WTC11 (cell line): Measurements from ENCODE around the gene DDT. TPM values are rescaled to one million over a fixed set of nuclear protein-coding genes. Genes with fewer than 3 reads are reported as not detected.

ENCODE experiments used
- ATAC-seq: fragments of 200-7000 bp; cut with Tn5 transposase; 2 replicates; pipeline ENCODE4 v1.10.0; 2021; ENCODE audit warnings: mild to moderate bottlenecking, moderate library complexity
- CTCF ChIA-PET: fragments of 300-600 bp; sonication (Branson Sonifier 250); formaldehyde crosslinking; loops from one replicate; lab custom pipeline; 2021; ENCODE audit warnings: antibody characterized with exemption; lab: Charles Lee
- POLR2A ChIA-PET: fragments of 350-600 bp; sonication (Branson Sonifier 250); formaldehyde crosslinking; loops from one replicate; lab custom pipeline; 2021; ENCODE audit warnings: antibody characterized with exemption; lab: Charles Lee
- DNase-seq: peaks from one replicate; pipeline ENCODE4 v3.0.0; 2021; ENCODE audit warnings: low spot score
- H3K27ac Mint-ChIP-seq: 2 replicates; pipeline ENCODE4 v1.8.0; 2021; ENCODE audit warnings: mixed read lengths
- H3K27me3 Mint-ChIP-seq: 2 replicates; pipeline ENCODE4 v1.8.0; 2021; ENCODE audit warnings: low read depth, mild to moderate bottlenecking, moderate library complexity, mixed read lengths
- H3K36me3 Mint-ChIP-seq: 2 replicates; pipeline ENCODE4 v1.8.0; 2021; ENCODE audit warnings: mixed read lengths
- H3K4me1 Mint-ChIP-seq: 2 replicates; pipeline ENCODE4 v1.8.0; 2022; ENCODE audit warnings: mixed read lengths
- H3K4me3 Mint-ChIP-seq: 2 replicates; pipeline ENCODE4 v1.8.0; 2021; ENCODE audit warnings: mild to moderate bottlenecking, moderate library complexity, mixed read lengths
- H3K9me3 Mint-ChIP-seq: 2 replicates; pipeline ENCODE4 v1.8.0; 2021; ENCODE audit warnings: mixed read lengths
- CBFB ChIP-seq: sonication (generic); formaldehyde crosslinking; IDR thresholded peaks from 2 replicates; pipeline ENCODE4 v1.8.1; 2022; ENCODE audit warnings: mild to moderate bottlenecking, low read depth, missing genetic modification reagents
- EMX1 ChIP-seq: fragments of 250-450 bp; sonication (Bioruptor Pico); IDR thresholded peaks from 2 replicates; pipeline ENCODE4 v1.8.0; 2021; ENCODE audit warnings: mild to moderate bottlenecking
- ERG ChIP-seq: fragments of 250-450 bp; sonication (Bioruptor Pico); IDR thresholded peaks from 2 replicates; pipeline ENCODE4 v1.8.0; 2021; ENCODE audit warnings: mild to moderate bottlenecking
- FOXP1 ChIP-seq: sonication (generic); formaldehyde crosslinking; IDR thresholded peaks from 2 replicates; pipeline ENCODE4 v1.8.0; 2022; ENCODE audit warnings: missing genetic modification reagents, mild to moderate bottlenecking, moderate library complexity, borderline replicate concordance
- JAZF1 ChIP-seq: fragments of 250-450 bp; sonication (Bioruptor Pico); IDR thresholded peaks from 2 replicates; pipeline ENCODE4 v1.9.0; 2021; ENCODE audit warnings: moderate library complexity, mild to moderate bottlenecking, inconsistent platforms
- JUN ChIP-seq: sonication (generic); formaldehyde crosslinking; IDR thresholded peaks from 2 replicates; pipeline ENCODE4 v1.8.0; 2023; ENCODE audit warnings: mild to moderate bottlenecking, missing genetic modification reagents
- KAT7 ChIP-seq: sonication (generic); formaldehyde crosslinking; IDR thresholded peaks from 2 replicates; pipeline ENCODE4 v1.8.1; 2023; ENCODE audit warnings: missing genetic modification reagents, mild to moderate bottlenecking, borderline replicate concordance
- MXD4 ChIP-seq: fragments of 250-450 bp; sonication (Bioruptor Pico); IDR thresholded peaks from 2 replicates; pipeline ENCODE4 v1.8.0; 2021; ENCODE audit warnings: mild to moderate bottlenecking, moderate library complexity, borderline replicate concordance
- MYBL2 ChIP-seq: sonication (generic); formaldehyde crosslinking; IDR thresholded peaks from 2 replicates; pipeline ENCODE4 v1.8.1; 2023; ENCODE audit warnings: mild to moderate bottlenecking, moderate library complexity, missing genetic modification reagents
- NFE2L1 ChIP-seq: sonication (generic); formaldehyde crosslinking; IDR thresholded peaks from 2 replicates; pipeline ENCODE4 v1.8.1; 2023; ENCODE audit warnings: missing genetic modification reagents
- NR1H2 ChIP-seq: sonication (generic); formaldehyde crosslinking; IDR thresholded peaks from 2 replicates; pipeline ENCODE4 v1.9.0; 2021; ENCODE audit warnings: mild to moderate bottlenecking, moderate library complexity, missing genetic modification reagents
- SP1 ChIP-seq: sonication (generic); formaldehyde crosslinking; conservative IDR thresholded peaks from 2 replicates; pipeline ENCODE4 v1.8.1; 2022; ENCODE audit warnings: missing genetic modification reagents
- TEAD1 ChIP-seq: sonication (generic); formaldehyde crosslinking; IDR thresholded peaks from 2 replicates; pipeline ENCODE4 v1.8.0; 2022; ENCODE audit warnings: mild to moderate bottlenecking, missing genetic modification reagents
- ZBTB21 ChIP-seq: sonication (generic); formaldehyde crosslinking; IDR thresholded peaks from 2 replicates; pipeline ENCODE4 v1.8.1; 2023; ENCODE audit warnings: mild to moderate bottlenecking, missing genetic modification reagents, borderline replicate concordance
- ZNF138 ChIP-seq: sonication (generic); formaldehyde crosslinking; conservative IDR thresholded peaks from 2 replicates; pipeline ENCODE4 v1.8.1; 2022; ENCODE audit warnings: mild to moderate bottlenecking, moderate library complexity, missing genetic modification reagents
- ZNF263 ChIP-seq: sonication (generic); formaldehyde crosslinking; IDR thresholded peaks from 2 replicates; pipeline ENCODE4 v1.8.1; 2022; ENCODE audit warnings: low read depth, mild to moderate bottlenecking, moderate library complexity, missing genetic modification reagents
- ZNF317 ChIP-seq: sonication (generic); formaldehyde crosslinking; IDR thresholded peaks from 2 replicates; pipeline ENCODE4 v1.8.1; 2023; ENCODE audit warnings: low read depth, mild to moderate bottlenecking, moderate library complexity, missing genetic modification reagents, borderline replicate concordance
- ZNF671 ChIP-seq: fragments of 250-450 bp; sonication (Bioruptor Pico); IDR thresholded peaks from 2 replicates; pipeline ENCODE4 v1.8.0; 2021; ENCODE audit warnings: mild to moderate bottlenecking
- total RNA-seq: library from RNA; stranded (reverse); gene quantifications from 3 replicates; pipeline ENCODE4 v1.2.3, GENCODE V29; 2021
- TF ChIP-seq, protein P1 (sequence below): fragments of 250-450 bp; sonication (Bioruptor Pico); IDR thresholded peaks from 2 replicates; pipeline ENCODE4 v1.9.0; 2021; ENCODE audit warnings: mild to moderate bottlenecking, borderline replicate concordance
- TF ChIP-seq, protein P2 (sequence below): sonication (generic); formaldehyde crosslinking; conservative IDR thresholded peaks from 2 replicates; pipeline ENCODE4 v1.8.1; 2022; ENCODE audit warnings: mild to moderate bottlenecking, missing genetic modification reagents
- TF ChIP-seq, protein P3 (sequence below): sonication (generic); formaldehyde crosslinking; IDR thresholded peaks from 2 replicates; pipeline ENCODE4 v1.8.0; 2022; ENCODE audit warnings: mild to moderate bottlenecking, missing genetic modification reagents
- TF ChIP-seq, protein P4 (sequence below): sonication (generic); formaldehyde crosslinking; IDR thresholded peaks from 2 replicates; pipeline ENCODE4 v1.8.0; 2023; ENCODE audit warnings: missing genetic modification reagents
- TF ChIP-seq, protein P5 (sequence below): sonication (generic); formaldehyde crosslinking; IDR thresholded peaks from 2 replicates; pipeline ENCODE4 v1.8.1; 2023; ENCODE audit warnings: mild to moderate bottlenecking, missing genetic modification reagents
- TF ChIP-seq, protein P6 (sequence below): fragments of 250-450 bp; sonication (Bioruptor Pico); IDR thresholded peaks from 2 replicates; pipeline ENCODE4 v1.9.0; 2021; ENCODE audit warnings: mild to moderate bottlenecking
- TF ChIP-seq, protein P7 (sequence below): sonication (generic); formaldehyde crosslinking; IDR thresholded peaks from 2 replicates; pipeline ENCODE4 v1.8.0; 2022; ENCODE audit warnings: mild to moderate bottlenecking, missing genetic modification reagents

DDT gene
- total RNA-seq, 1 experiment from 2014 or later: 238 TPM

DNA sequence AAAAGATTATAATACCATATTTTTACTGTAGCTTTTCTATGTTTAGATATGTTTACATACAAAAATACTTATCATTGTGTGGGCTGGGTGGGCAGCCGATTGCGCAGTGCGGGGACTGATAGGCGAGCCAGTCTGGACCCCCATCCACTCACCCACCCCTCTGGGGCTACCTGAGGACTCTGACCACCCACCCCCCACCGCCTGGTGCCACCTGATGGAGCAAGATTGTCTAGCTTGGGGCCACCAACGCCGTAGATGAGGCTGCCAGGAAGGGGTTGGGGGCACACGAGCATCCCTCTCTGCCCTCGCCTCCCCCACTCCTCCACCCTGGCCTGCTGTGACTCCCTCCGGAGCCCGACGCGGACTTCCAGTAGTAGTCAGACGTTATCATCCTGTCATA lies 47.7 kb downstream of the DDT start:
- H3K27me3 Mint-ChIP-seq: peaks cover 29% of the 10 kb centered on the region
- no peaks in the 10 kb centered on the region for H3K4me1 Mint-ChIP-seq
- H3K36me3 Mint-ChIP-seq: peaks cover 26% of the 10 kb centered on the region
- peaks cover 40% of the 10 kb centered on the region for H3K9me3 Mint-ChIP-seq
- CTCF ChIA-PET: interaction anchor here (1.7 kb wide), 1 partner anchor 38 kb away, joined by 5 read pairs; no protein-coding TSS in a partner anchor
- no peak for TF ChIP-seq JAZF1 (CRISPR knock-in tag)
- no peak for TF ChIP-seq ZNF671 (CRISPR knock-in tag)
- TF ChIP-seq ZNF138 (CRISPR knock-in tag): no peak
- TF ChIP-seq, protein P1, sequence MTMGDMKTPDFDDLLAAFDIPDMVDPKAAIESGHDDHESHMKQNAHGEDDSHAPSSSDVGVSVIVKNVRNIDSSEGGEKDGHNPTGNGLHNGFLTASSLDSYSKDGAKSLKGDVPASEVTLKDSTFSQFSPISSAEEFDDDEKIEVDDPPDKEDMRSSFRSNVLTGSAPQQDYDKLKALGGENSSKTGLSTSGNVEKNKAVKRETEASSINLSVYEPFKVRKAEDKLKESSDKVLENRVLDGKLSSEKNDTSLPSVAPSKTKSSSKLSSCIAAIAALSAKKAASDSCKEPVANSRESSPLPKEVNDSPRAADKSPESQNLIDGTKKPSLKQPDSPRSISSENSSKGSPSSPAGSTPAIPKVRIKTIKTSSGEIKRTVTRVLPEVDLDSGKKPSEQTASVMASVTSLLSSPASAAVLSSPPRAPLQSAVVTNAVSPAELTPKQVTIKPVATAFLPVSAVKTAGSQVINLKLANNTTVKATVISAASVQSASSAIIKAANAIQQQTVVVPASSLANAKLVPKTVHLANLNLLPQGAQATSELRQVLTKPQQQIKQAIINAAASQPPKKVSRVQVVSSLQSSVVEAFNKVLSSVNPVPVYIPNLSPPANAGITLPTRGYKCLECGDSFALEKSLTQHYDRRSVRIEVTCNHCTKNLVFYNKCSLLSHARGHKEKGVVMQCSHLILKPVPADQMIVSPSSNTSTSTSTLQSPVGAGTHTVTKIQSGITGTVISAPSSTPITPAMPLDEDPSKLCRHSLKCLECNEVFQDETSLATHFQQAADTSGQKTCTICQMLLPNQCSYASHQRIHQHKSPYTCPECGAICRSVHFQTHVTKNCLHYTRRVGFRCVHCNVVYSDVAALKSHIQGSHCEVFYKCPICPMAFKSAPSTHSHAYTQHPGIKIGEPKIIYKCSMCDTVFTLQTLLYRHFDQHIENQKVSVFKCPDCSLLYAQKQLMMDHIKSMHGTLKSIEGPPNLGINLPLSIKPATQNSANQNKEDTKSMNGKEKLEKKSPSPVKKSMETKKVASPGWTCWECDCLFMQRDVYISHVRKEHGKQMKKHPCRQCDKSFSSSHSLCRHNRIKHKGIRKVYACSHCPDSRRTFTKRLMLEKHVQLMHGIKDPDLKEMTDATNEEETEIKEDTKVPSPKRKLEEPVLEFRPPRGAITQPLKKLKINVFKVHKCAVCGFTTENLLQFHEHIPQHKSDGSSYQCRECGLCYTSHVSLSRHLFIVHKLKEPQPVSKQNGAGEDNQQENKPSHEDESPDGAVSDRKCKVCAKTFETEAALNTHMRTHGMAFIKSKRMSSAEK (CRISPR knock-in tag): no peak
- no peak for TF ChIP-seq ZNF263 (CRISPR knock-in tag)
- TF ChIP-seq TEAD1: no peak
- no peak for TF ChIP-seq JUN
- no peak for TF ChIP-seq ERG (CRISPR knock-in tag)
- TF ChIP-seq, protein P2, sequence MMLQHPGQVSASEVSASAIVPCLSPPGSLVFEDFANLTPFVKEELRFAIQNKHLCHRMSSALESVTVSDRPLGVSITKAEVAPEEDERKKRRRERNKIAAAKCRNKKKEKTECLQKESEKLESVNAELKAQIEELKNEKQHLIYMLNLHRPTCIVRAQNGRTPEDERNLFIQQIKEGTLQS (CRISPR knock-in tag): no peak
- TF ChIP-seq CBFB (CRISPR knock-in tag): no peak
- TF ChIP-seq ZNF317: no peak
- TF ChIP-seq, protein P3, sequence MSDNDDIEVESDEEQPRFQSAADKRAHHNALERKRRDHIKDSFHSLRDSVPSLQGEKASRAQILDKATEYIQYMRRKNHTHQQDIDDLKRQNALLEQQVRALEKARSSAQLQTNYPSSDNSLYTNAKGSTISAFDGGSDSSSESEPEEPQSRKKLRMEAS (CRISPR knock-in tag): no peak
- no peak for TF ChIP-seq EMX1
- no peak for TF ChIP-seq SP1 (CRISPR knock-in tag)
- TF ChIP-seq, protein P4, sequence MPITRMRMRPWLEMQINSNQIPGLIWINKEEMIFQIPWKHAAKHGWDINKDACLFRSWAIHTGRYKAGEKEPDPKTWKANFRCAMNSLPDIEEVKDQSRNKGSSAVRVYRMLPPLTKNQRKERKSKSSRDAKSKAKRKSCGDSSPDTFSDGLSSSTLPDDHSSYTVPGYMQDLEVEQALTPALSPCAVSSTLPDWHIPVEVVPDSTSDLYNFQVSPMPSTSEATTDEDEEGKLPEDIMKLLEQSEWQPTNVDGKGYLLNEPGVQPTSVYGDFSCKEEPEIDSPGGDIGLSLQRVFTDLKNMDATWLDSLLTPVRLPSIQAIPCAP: no peak
- no peak for TF ChIP-seq KAT7 (CRISPR knock-in tag)
- TF ChIP-seq NFE2L1 (CRISPR knock-in tag): no peak
- TF ChIP-seq FOXP1 (CRISPR knock-in tag): no peak
- TF ChIP-seq MXD4: no peak
- no peak for TF ChIP-seq ZBTB21 (CRISPR knock-in tag)
- TF ChIP-seq, all 79 proteins: peak for 0
- ATAC-seq (no peak), DNase-seq (no peak)
- Mint-ChIP-seq H3K27ac (no peak overlapping the region), H3K4me3 (no peak overlapping the region)
- POLR2A ChIA-PET: no interaction called here

DNA sequence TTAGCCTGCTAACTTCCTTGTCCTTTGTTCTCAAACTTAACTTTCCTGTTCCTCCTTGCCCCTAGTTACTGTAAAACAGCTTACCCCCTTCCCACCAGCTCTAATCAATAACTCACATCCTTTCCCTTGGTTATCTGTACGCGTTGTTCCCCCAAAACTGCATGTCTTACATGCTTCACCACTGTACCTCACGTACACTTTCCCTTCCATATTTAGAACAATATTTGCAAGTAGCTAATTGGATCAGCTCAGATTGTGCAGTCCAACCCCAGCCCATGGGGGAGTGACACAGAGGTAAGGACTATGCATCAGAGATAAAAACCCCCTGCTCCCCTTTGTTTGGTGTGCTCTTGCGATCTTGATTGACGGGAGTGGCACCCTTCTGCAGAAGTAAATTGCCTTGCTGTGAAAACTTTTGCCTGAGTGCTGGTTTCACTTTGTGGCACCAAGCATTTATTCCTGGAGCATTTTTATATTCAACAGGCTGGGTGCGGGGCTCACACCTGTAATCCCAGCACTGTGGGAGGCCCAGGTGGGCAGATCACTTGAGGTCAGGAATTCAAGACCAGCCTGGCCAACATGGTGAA lies 49.1 kb downstream of the DDT start:
- H3K4me3 Mint-ChIP-seq: no peak overlapping the region
- peaks cover 32% of the 10 kb centered on the region for H3K9me3 Mint-ChIP-seq
- ChIA-PET CTCF (no interaction called here), POLR2A (interaction anchor here (1.1 kb wide), 1 partner anchor 11 kb away, joined by 3 read pairs; no protein-coding TSS in a partner anchor)
- peaks cover 34% of the 10 kb centered on the region for H3K27me3 Mint-ChIP-seq
- H3K4me1 Mint-ChIP-seq: no peaks in the 10 kb centered on the region
- H3K27ac Mint-ChIP-seq: no peak overlapping the region
- DNase-seq (no peak), ATAC-seq (no peak)
- peaks cover 17% of the 10 kb centered on the region for H3K36me3 Mint-ChIP-seq
- TF ChIP-seq, protein P5, sequence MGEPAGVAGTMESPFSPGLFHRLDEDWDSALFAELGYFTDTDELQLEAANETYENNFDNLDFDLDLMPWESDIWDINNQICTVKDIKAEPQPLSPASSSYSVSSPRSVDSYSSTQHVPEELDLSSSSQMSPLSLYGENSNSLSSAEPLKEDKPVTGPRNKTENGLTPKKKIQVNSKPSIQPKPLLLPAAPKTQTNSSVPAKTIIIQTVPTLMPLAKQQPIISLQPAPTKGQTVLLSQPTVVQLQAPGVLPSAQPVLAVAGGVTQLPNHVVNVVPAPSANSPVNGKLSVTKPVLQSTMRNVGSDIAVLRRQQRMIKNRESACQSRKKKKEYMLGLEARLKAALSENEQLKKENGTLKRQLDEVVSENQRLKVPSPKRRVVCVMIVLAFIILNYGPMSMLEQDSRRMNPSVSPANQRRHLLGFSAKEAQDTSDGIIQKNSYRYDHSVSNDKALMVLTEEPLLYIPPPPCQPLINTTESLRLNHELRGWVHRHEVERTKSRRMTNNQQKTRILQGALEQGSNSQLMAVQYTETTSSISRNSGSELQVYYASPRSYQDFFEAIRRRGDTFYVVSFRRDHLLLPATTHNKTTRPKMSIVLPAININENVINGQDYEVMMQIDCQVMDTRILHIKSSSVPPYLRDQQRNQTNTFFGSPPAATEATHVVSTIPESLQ: no peak
- TF ChIP-seq NR1H2 (CRISPR knock-in tag) (no peak), MYBL2 (CRISPR knock-in tag) (no peak), NFE2L1 (CRISPR knock-in tag) (no peak), ZNF138 (CRISPR knock-in tag) (no peak)
- TF ChIP-seq, protein P6, sequence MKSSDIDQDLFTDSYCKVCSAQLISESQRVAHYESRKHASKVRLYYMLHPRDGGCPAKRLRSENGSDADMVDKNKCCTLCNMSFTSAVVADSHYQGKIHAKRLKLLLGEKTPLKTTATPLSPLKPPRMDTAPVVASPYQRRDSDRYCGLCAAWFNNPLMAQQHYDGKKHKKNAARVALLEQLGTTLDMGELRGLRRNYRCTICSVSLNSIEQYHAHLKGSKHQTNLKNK (CRISPR knock-in tag): no peak
- TF ChIP-seq, protein P7, sequence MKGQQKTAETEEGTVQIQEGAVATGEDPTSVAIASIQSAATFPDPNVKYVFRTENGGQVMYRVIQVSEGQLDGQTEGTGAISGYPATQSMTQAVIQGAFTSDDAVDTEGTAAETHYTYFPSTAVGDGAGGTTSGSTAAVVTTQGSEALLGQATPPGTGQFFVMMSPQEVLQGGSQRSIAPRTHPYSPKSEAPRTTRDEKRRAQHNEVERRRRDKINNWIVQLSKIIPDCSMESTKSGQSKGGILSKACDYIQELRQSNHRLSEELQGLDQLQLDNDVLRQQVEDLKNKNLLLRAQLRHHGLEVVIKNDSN: no peak
